Lung (tissue), 12 donors: ENCODE results near the gene CSMD2. TPM values are rescaled to one million over a fixed set of nuclear protein-coding genes. Genes with fewer than 3 reads are reported as not detected.
A peak's percentile ranks its signal among the peaks of the same experiment; 100 is the strongest.

Experiments used
- ATAC-seq: fragments of 200-7000 bp; cut with Tn5 transposase; one replicate; pipeline ENCODE4 v1.9.1; 2020; ENCODE audit warnings: moderate number of reproducible peaks; ENCODE audit not compliant: insufficient read depth, low FRiP score
- DNase-seq, 3 donors: peaks; one replicate each; pipeline ENCODE4 v3.0.0-alpha.2; 2013 to 2017
- H3K27ac ChIP-seq, 2 donors: one replicate each; pipeline ENCODE4 v1.5.1; 2013; ENCODE audit warnings: mild to moderate bottlenecking in 2 of 2, moderate library complexity in 2 of 2, control low read depth in 1 of 2, inconsistent platforms in 1 of 2, low read depth in 1 of 2, low read length in 1 of 2
- H3K27me3 ChIP-seq, 3 donors: one replicate each; pipeline ENCODE4 v1.5.1; 2013; ENCODE audit warnings: low read length in 2 of 3; ENCODE audit not compliant: control insufficient read depth in 3 of 3, insufficient read depth in 3 of 3
- H3K36me3 ChIP-seq, 4 donors: one replicate each; pipeline ENCODE4 v1.5.1; 2013; ENCODE audit warnings: low read length in 4 of 4, mild to moderate bottlenecking in 1 of 4, moderate library complexity in 1 of 4; ENCODE audit not compliant: control insufficient read depth in 4 of 4, insufficient read depth in 4 of 4
- H3K4me1 ChIP-seq, 5 donors: one replicate each; pipeline ENCODE4 v1.5.1; 2013; ENCODE audit warnings: low read length in 5 of 5, mild to moderate bottlenecking in 2 of 5, moderate library complexity in 1 of 5; ENCODE audit not compliant: control insufficient read depth in 5 of 5, insufficient read depth in 5 of 5
- H3K4me3 ChIP-seq: one replicate; pipeline ENCODE4 v1.5.1; 2013; ENCODE audit warnings: mild to moderate bottlenecking, control low read depth, moderate library complexity
- H3K9ac ChIP-seq, 2 donors: one replicate each; pipeline ENCODE4 v1.5.1; 2013; ENCODE audit warnings: low read length in 2 of 2, control low read depth in 1 of 2; ENCODE audit not compliant: insufficient read depth in 1 of 2
- H3K9me3 ChIP-seq, 4 donors: one replicate each; pipeline ENCODE4 v1.5.1; 2013; ENCODE audit warnings: low read length in 3 of 4, mild to moderate bottlenecking in 1 of 4, moderate library complexity in 1 of 4; ENCODE audit not compliant: control insufficient read depth in 4 of 4, insufficient read depth in 3 of 4
- WGBS, 2 donors: extraction: QIAGEN DNeasy Blood & Tissue Kit; methylation state at CpG; one replicate each; pipeline ENCODE4 v1.1.7; 2013; 5-methylcytosine and 5-hydroxymethylcytosine counted together
- polyA plus RNA-seq, 2 donors: library from polyadenylated mRNA; stranded (reverse); fragments of 200-250 nt; gene quantifications; one replicate each; pipeline ENCODE4 v1.2.1, GENCODE V29; 2013
- total RNA-seq, 2 donors: library from RNA; depleted of rRNA in 1 of 2; stranded (reverse); fragments of >200 nt in 1 of 2; gene quantifications; one replicate each; pipeline ENCODE4 v1.2.1, GENCODE V29; 2014 to 2021
- TF ChIP-seq, protein P1 (sequence below): IDR thresholded peaks from 2 replicates; pipeline ENCODE4 v1.5.1; 2012; ENCODE audit warnings: mild to moderate bottlenecking; ENCODE audit errors: control extremely low read depth, extremely low read depth
- donor health status: control.
- donor health status: control.
- donor health status: Bipolar disorder and iron deficiency.
- donor health status: healthy.
- donor health status: DM: yes; HTN: yes; CAD: no.

The CSMD2 gene
- total and polyA plus RNA-seq, 4 donors: 0.11 to 1.2 (median 0.39) TPM

- Histone ChIP-seq H3K9me3 (no peaks in the 10 kb centered on the region), H3K27ac (no peak overlapping the region), H3K4me3 (no peak overlapping the region), H3K9ac (no peak overlapping the region), H3K27me3 (no peaks in the 10 kb centered on the region), H3K36me3 (no peaks in the 10 kb centered on the region), H3K4me1 (no peaks in the 10 kb centered on the region)
- WGBS, 2 donors: 46 to 51% methylated on average over 1 of the region's 1 CpG
- DNase-seq: no peak
- TF ChIP-seq, protein P1, sequence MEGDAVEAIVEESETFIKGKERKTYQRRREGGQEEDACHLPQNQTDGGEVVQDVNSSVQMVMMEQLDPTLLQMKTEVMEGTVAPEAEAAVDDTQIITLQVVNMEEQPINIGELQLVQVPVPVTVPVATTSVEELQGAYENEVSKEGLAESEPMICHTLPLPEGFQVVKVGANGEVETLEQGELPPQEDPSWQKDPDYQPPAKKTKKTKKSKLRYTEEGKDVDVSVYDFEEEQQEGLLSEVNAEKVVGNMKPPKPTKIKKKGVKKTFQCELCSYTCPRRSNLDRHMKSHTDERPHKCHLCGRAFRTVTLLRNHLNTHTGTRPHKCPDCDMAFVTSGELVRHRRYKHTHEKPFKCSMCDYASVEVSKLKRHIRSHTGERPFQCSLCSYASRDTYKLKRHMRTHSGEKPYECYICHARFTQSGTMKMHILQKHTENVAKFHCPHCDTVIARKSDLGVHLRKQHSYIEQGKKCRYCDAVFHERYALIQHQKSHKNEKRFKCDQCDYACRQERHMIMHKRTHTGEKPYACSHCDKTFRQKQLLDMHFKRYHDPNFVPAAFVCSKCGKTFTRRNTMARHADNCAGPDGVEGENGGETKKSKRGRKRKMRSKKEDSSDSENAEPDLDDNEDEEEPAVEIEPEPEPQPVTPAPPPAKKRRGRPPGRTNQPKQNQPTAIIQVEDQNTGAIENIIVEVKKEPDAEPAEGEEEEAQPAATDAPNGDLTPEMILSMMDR: no peak
- ATAC-seq: no peak
Observed at GRCh38 chr1:33944846-33945245, 220.2 kb downstream of the CSMD2 start.

- Histone ChIP-seq H3K27me3 (no peaks in the 10 kb centered on the region), H3K4me1 (no peaks in the 10 kb centered on the region), H3K9ac (no peak overlapping the region), H3K27ac (no peak overlapping the region), H3K36me3 (no peaks in the 10 kb centered on the region), H3K4me3 (no peak overlapping the region), H3K9me3 (peaks cover 0 to 2% (median 0%) of the 10 kb centered on the region in 4 donors)
- 49 to 59% methylated on average over 3 of the region's 3 CpGs for WGBS, 2 donors
- TF ChIP-seq, protein P1: no peak
- DNase-seq: peak in 1 of 3 donors; percentile 6
- ATAC-seq: no peak
Observed at GRCh38 chr1:33943978-33944377, 221.1 kb downstream of the CSMD2 start.

GRCh38 chr1:33932871-33933270 lies 232.2 kb downstream of the CSMD2 start:
- DNase-seq: no peak
- Histone ChIP-seq H3K9me3 (peaks cover 0 to 10% (median 0%) of the 10 kb centered on the region in 4 donors), H3K36me3 (no peaks in the 10 kb centered on the region), H3K4me1 (no peaks in the 10 kb centered on the region), H3K27me3 (peaks cover 0 to 7% (median 3%) of the 10 kb centered on the region in 3 donors), H3K27ac (no peak overlapping the region), H3K9ac (no peak overlapping the region), H3K4me3 (no peak overlapping the region)
- WGBS, 2 donors: 82 to 86% methylated on average over 3 of the region's 3 CpGs
- ATAC-seq: no peak
- TF ChIP-seq, protein P1: no peak

DNA sequence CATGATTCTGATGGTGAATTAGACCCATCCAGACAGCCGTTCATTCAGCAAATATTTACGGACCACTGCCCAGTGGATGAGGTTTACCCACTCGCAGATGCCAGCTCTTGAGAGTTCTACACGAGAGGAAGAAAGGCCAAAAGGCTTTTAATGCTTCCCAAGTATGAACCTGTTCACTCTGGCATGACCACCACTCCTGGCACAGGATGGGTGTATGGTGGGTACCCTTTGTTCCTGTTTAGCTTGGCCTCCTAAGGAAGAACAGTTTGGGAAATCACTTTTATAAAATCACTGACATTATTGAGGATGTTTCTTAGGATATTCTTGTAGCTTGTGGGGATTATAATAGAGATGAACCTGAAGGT lies 233.9 kb downstream of the CSMD2 start:
- Histone ChIP-seq H3K27ac (no peak overlapping the region), H3K9ac (no peak overlapping the region), H3K36me3 (no peaks in the 10 kb centered on the region), H3K9me3 (peaks cover 0 to 6% (median 0%) of the 10 kb centered on the region in 4 donors), H3K4me3 (no peak overlapping the region), H3K27me3 (peaks cover 0 to 3% (median 0%) of the 10 kb centered on the region in 3 donors), H3K4me1 (no peaks in the 10 kb centered on the region)
- WGBS, 2 donors: 73 to 89% methylated on average over 4 of the region's 4 CpGs
- TF ChIP-seq, protein P1: no peak
- DNase-seq (no peak), ATAC-seq (no peak)
